ENCODE measurements around the gene TMEM179. TPM values are rescaled to one million over a fixed set of nuclear protein-coding genes. Genes with fewer than 3 reads are reported as not detected.

TMEM179 gene
- total and polyA plus RNA-seq, 2 of the 8 experiments (the other 6 are each of a cell fraction or from before 2014, with no cell fraction given): 2.9 to 4.0 TPM

DNA sequence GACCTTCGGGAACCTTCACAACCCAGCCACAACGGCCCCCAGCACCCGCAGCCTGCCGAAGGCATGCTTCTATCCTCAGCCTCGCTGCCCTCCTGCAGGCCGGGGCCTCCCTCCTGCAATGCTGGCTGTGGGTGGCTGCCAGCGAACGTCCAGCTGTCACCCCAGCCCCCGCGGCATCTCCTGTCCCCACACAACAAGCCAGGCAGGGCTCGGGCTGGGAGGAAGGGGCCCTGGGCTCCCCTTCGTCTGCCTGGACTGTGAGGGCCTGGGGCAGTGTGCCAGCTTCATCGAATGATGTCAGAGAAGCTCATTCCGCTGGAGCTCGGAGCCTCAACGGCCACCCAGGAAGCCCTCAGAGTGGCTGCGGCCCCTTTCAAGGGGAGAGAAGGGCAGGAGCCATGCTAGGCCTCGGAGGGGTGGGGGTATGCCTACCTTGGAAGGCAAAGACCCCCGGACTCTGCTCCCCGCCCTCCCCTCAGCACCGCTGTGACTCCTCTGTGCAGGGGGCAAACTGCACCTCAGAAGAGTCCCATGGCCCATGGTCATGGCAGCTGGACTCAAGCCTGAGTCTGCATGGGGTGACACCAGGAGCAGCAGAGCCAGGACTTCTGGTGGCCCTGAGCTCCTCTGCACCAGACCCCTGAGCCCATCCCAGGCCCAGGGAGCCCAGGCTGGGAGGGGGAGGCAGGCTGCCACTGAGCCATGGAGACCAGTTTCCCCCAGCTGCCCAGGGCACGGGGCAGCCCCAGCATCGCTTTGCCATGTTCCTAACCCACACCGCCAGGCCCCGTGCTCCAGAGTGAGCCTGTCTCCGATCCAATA is 49.8 kb downstream of the TMEM179 start (continued):
- TF ChIP-seq, protein P1, sequence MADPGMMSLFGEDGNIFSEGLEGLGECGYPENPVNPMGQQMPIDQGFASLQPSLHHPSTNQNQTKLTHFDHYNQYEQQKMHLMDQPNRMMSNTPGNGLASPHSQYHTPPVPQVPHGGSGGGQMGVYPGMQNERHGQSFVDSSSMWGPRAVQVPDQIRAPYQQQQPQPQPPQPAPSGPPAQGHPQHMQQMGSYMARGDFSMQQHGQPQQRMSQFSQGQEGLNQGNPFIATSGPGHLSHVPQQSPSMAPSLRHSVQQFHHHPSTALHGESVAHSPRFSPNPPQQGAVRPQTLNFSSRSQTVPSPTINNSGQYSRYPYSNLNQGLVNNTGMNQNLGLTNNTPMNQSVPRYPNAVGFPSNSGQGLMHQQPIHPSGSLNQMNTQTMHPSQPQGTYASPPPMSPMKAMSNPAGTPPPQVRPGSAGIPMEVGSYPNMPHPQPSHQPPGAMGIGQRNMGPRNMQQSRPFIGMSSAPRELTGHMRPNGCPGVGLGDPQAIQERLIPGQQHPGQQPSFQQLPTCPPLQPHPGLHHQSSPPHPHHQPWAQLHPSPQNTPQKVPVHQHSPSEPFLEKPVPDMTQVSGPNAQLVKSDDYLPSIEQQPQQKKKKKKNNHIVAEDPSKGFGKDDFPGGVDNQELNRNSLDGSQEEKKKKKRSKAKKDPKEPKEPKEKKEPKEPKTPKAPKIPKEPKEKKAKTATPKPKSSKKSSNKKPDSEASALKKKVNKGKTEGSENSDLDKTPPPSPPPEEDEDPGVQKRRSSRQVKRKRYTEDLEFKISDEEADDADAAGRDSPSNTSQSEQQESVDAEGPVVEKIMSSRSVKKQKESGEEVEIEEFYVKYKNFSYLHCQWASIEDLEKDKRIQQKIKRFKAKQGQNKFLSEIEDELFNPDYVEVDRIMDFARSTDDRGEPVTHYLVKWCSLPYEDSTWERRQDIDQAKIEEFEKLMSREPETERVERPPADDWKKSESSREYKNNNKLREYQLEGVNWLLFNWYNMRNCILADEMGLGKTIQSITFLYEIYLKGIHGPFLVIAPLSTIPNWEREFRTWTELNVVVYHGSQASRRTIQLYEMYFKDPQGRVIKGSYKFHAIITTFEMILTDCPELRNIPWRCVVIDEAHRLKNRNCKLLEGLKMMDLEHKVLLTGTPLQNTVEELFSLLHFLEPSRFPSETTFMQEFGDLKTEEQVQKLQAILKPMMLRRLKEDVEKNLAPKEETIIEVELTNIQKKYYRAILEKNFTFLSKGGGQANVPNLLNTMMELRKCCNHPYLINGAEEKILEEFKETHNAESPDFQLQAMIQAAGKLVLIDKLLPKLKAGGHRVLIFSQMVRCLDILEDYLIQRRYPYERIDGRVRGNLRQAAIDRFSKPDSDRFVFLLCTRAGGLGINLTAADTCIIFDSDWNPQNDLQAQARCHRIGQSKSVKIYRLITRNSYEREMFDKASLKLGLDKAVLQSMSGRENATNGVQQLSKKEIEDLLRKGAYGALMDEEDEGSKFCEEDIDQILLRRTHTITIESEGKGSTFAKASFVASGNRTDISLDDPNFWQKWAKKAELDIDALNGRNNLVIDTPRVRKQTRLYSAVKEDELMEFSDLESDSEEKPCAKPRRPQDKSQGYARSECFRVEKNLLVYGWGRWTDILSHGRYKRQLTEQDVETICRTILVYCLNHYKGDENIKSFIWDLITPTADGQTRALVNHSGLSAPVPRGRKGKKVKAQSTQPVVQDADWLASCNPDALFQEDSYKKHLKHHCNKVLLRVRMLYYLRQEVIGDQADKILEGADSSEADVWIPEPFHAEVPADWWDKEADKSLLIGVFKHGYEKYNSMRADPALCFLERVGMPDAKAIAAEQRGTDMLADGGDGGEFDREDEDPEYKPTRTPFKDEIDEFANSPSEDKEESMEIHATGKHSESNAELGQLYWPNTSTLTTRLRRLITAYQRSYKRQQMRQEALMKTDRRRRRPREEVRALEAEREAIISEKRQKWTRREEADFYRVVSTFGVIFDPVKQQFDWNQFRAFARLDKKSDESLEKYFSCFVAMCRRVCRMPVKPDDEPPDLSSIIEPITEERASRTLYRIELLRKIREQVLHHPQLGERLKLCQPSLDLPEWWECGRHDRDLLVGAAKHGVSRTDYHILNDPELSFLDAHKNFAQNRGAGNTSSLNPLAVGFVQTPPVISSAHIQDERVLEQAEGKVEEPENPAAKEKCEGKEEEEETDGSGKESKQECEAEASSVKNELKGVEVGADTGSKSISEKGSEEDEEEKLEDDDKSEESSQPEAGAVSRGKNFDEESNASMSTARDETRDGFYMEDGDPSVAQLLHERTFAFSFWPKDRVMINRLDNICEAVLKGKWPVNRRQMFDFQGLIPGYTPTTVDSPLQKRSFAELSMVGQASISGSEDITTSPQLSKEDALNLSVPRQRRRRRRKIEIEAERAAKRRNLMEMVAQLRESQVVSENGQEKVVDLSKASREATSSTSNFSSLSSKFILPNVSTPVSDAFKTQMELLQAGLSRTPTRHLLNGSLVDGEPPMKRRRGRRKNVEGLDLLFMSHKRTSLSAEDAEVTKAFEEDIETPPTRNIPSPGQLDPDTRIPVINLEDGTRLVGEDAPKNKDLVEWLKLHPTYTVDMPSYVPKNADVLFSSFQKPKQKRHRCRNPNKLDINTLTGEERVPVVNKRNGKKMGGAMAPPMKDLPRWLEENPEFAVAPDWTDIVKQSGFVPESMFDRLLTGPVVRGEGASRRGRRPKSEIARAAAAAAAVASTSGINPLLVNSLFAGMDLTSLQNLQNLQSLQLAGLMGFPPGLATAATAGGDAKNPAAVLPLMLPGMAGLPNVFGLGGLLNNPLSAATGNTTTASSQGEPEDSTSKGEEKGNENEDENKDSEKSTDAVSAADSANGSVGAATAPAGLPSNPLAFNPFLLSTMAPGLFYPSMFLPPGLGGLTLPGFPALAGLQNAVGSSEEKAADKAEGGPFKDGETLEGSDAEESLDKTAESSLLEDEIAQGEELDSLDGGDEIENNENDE (IDR thresholded peaks at IDR 0.05; ENCODE audit: insufficient replicate concordance, low read length): no peak
- TF ChIP-seq SIN3A (conservative IDR thresholded peaks at IDR 0.05 in 1 of 2, IDR thresholded peaks at IDR 0.05 in 1 of 2; ENCODE audit: low read depth in 1 of 2, low read length in 2 of 2): no peak
- TF ChIP-seq TBP (IDR thresholded peaks at IDR 0.05; ENCODE audit: low read depth, low read length): no peak
- no peak for TF ChIP-seq RNF2 (IDR thresholded peaks at IDR 0.05; ENCODE audit: borderline replicate concordance, low read depth, low read length, missing control alignments, poor library complexity, severe bottlenecking)
- no peak for TF ChIP-seq SRF (IDR thresholded peaks at IDR 0.05; ENCODE audit: low read depth, low read length)
- TF ChIP-seq, protein P2, sequence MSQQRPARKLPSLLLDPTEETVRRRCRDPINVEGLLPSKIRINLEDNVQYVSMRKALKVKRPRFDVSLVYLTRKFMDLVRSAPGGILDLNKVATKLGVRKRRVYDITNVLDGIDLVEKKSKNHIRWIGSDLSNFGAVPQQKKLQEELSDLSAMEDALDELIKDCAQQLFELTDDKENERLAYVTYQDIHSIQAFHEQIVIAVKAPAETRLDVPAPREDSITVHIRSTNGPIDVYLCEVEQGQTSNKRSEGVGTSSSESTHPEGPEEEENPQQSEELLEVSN (IDR thresholded peaks at IDR 0.05): no peak
- TF ChIP-seq TCF12 (IDR thresholded peaks at IDR 0.05; ENCODE audit: low read depth, low read length): no peak
- no peak for TF ChIP-seq SP1 (IDR thresholded peaks at IDR 0.05; ENCODE audit: low read depth, low read length)
- no peak for TF ChIP-seq POLR2AphosphoS5 (IDR thresholded peaks at IDR 0.05; ENCODE audit: low read depth, low read length)

All from H1 (cell line).